Esophagus mucosa (tissue), 1 donor: ENCODE data around the gene SUPT6H. TPM values are rescaled to one million over a fixed set of nuclear protein-coding genes. Genes with fewer than 3 reads are reported as not detected.
A peak's percentile ranks its signal among the peaks of the same experiment; 100 is the strongest.

Source experiments
- ATAC-seq: fragments of 200-7000 bp; cut with Tn5 transposase; one replicate; pipeline ENCODE4 v1.9.1; 2020
- total RNA-seq: library from RNA; stranded (reverse); gene quantifications from one replicate; pipeline ENCODE4 v1.2.4, GENCODE V29; 2023
- donor health status: DM: yes; HTN: yes; CAD: no.

Gene SUPT6H
- total RNA-seq = 31.8 TPM

DNA sequence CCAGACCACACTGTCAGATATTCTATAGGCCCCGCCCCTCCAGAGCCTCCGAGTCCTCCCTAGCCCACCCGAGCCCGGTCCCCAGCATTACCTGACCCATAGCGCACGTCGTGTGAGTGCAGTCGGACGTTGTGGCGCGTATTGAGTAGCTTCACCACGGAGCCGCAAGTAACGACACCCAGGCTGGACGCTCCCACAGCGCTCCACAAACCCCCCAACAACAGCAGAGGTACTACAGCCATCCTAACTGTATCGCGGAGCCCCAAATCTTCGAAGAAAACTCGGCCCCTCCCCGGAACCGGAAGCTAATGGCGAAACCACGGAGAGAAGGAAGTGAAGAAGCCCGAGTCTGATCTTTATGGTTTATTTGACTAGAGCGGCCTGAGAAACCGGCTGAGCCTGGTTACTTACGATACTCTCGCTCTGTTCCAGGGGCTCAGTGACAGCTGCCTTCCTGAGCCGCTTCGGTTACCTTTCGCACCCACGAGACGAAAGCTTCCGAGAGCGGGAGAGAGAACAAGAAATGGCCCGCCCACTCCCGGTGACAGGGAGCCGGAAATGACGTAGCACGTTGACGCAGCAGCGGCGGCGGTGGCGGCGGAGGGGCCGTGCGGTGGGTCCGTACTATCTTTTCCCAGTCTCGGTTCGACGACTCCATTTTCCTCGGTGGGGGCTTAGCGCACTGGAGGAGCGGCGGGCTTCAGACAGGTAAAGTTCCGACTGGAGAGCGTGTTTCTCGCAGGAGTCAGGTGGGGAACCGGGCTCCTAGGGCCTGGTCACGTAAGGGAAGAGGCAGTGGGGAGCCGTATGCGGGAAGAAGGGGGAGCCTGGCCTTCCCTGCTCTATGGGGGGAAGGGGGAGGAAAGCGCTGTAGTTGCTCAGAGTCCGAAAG is at the start of gene SUPT6H, which contains the start of gene SDF2:
TSS of gene SUPT6H (plus strand) at position 571 of the 892 bp plus-strand sequence. CDS start 11,197 bp downstream, outside the sequence.
TSS of gene SDF2 (minus strand) at position 272 of the 892 bp plus-strand sequence. CDS start at position 242, 30 bp downstream.
- ATAC-seq = peak; percentile 89

- no peak for ATAC-seq
These were observed 49.5 kb upstream of the SUPT6H start for GRCh38 chr17:28612531-28612930.

GRCh38 chr17:28612936-28613872 is 48.8 kb upstream of the SUPT6H start:
- ATAC-seq = peak; percentile 27

DNA sequence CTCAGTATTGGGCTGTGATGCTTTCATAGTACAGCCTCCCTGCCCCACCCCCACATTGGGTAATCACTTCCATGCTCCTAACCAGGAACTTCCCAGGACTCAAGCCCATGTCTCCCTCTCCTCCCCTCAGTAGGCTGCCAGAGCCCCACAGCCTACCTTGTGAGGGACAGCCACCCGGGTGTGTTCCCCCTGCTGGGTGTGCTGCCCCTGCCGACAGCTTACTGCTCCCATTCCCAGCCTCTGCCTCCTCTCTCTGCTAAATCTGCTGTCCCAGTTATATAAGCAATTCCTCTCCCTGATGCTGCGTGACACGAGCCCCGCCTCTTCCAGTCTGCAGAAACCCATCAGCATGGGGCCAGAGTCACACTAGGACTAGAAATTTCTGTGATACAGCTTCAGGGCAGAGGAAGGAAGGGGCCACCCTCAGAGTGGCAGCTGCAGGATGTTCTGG is 48.0 kb upstream of the SUPT6H start, which contains the start of gene RSKR:
TSS of gene RSKR (minus strand) at position 255 of the 451 bp plus-strand sequence. CDS start at position 231, 24 bp downstream.
- no peak for ATAC-seq

DNA sequence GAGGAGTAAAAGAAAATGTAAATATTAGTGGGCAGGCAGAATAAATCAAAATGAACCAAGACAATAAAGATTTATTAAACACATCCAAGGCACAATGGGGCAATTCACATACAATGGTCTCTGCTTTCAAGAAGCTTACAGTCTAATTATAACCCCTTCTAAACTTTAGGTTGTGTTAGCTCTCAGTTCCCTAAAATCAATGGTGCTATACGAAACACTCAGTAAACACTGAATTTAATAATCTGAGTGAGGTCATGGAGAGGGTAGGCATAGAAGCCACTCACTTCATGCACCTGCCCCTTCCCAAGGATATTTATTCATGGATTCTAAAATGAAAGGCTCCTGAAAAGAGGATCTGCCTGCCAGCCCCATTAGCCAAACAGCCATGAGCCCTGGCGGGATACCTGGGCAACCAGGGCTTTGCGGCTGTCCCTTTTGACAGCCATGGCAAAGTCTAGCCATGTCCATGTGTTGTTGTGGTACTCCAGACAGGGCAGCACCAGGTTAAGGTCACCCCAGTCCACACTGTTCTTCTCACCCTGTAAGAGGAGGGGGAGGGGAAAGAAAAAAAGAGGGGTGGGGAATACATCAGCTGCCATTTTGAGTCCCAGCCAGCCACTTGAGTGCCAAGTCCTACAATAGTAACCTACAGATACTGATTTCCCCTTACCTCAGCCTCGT is 46.6 kb upstream of the SUPT6H start:
- no peak for ATAC-seq

- ATAC-seq = no peak
These were observed 45.7 kb upstream of the SUPT6H start for GRCh38 chr17:28616281-28616680.

DNA sequence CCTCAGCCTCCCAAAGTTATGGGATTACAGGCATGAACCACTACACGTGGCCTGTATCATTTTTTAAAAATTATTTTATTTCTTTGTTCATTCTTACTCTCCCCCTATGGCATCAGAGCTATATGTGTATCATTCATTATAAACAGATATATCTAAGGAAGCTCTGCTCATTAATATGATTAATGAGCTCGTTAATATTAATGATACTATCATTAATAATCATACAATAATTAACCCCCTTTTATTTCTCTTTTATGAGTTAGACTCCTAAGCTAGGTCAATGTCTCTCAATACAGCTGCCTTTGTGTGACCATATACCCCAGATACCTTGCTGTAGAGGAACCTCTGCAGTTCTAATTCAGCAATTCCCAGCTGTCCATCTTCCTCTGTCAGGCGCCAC is 43.5 kb upstream of the SUPT6H start:
- no peak for ATAC-seq

GRCh38 chr17:28620010-28620409 is 42.0 kb upstream of the SUPT6H start:
- ATAC-seq = no peak

DNA sequence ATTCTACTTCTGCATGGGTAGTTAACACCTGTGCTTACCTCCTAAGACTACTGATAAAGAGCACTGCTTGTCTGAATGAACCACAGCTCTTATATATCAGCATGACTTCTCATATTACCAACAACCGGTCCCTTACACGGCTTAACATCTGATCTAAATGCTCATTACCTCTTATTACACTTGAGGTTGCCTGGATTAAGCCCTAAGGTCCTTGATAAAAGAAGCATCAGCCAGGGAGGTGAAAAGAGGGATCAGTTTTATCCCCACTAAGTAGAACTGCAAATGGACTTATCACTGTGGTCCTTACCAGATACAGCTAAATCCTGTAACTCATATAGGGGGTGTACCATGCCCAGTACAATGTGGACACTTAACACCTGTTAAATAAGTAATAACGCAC is 39.8 kb upstream of the SUPT6H start:
- no peak for ATAC-seq

DNA sequence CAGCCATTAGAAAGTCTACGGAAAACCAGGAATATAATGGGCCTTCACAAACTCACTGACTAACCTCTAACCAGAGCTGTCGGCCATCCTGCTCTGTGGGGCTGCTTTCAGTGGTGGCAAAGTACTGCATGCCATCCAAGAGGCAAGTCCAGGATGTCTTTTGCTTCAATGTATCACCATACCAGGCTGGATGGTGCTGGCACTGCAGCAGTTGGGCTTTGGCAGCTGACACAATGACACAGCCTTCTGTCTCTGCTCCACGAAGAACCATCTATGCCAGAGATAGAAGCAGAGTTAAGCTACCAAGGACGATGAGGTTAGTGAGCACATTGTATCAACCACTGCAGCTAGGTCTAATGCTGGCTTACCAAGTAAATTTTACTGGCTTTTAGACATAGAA is 38.3 kb upstream of the SUPT6H start:
- no peak for ATAC-seq

- no peak for ATAC-seq
These were observed 37.9 kb upstream of the SUPT6H start for GRCh38 chr17:28624148-28624547.

DNA sequence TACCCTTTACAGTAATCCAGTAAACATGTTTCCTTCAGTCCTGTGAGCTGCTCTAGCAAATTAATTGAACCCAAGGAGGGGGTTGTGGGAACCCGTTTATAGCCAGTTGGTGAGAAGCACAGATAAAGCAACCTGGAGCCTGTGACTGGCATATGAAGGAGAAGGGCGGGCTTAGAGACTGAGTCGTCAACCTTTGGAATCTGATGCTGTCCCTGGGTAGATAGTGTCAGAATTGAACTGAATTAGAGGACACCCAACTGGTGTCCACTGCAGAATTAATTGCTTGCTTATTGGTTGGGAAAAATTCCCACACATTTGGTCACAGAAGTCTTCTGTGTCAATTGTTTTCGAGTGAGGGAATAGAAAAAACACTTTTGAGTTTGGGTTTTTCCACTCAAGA is 35.2 kb upstream of the SUPT6H start:
- no peak for ATAC-seq

DNA sequence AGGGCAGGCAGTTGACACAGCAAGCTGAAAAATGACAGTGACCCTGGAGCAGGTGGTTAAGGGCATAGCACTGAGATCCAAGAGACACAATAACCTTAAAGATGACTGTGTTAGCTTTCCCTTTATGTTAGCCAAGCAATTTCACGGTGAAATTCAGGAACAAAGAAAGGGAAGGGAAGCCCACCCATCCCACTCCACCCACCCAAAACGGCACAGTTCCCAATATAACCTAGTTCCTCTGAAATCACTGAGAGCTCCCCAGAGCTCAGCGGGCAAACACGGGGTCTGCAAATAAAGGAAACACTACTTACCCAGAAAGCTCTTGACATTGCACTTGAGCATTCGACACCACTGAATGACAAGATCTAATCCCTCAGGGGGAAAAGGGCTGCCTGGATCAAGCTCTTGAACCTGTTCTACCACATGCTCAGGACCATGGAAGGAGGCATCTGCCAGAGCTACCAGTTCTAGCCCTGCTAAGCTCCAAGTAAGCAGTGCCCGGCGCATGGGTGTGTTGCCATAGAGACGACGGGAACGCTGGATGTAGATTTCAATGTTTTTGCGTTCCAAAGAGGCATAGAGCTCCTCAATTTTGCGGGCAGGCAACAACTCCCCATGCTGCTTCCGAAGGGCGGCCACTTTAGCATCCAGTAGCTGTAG is 27.7 kb upstream of the SUPT6H start:
- peak; percentile 53 for ATAC-seq

GRCh38 chr17:28635506-28635905 is 26.5 kb upstream of the SUPT6H start:
- ATAC-seq = peak; percentile 74

GRCh38 chr17:28641579-28641978 is 20.4 kb upstream of the SUPT6H start:
- no peak for ATAC-seq

GRCh38 chr17:28643983-28644786 is 17.8 kb upstream of the SUPT6H start:
- ATAC-seq = peak; percentile 8

DNA sequence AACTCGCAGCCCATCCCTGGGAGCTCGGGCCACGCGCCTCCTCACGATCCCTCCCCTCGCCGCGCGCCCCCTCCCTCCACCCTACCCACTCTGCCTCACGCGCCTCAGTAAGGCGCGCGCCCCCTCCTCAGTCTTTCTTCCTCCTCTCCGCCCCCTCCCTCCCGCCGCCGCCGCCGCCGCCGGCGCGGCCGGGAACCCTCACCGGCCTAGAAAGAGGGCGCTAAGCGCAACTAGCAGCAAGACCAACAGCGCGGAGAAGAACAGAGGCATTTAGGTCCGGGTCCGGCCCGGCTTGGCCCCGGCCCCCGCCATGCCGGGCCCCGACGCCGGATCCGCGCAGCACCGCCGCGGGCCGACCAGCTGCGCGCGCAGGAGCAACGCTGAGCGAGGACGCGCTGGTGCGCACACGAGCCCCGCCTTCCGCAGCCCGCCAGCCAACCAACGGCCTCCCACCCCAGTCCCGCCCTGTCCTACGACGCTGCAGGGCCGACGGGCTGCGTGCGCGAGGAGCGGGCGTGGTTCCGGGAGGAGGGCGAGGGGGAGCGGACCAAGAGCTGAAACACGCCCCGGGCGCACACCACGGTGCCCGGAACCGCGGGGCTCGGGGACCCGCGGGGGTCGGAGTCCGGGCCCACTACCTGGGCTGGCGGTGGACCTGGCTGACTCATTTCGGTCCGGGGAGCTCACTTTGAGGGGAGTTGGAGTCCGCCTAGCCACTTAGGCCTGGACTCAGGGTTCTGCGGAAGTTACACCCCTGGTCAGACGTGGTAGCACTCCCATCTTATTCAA is 17.0 kb upstream of the SUPT6H start, which contains the start of gene BLTP2:
TSS of gene BLTP2 (minus strand) at position 372 of the 789 bp plus-strand sequence. CDS start at position 270, 102 bp downstream.
- ATAC-seq = peak; percentile 99

DNA sequence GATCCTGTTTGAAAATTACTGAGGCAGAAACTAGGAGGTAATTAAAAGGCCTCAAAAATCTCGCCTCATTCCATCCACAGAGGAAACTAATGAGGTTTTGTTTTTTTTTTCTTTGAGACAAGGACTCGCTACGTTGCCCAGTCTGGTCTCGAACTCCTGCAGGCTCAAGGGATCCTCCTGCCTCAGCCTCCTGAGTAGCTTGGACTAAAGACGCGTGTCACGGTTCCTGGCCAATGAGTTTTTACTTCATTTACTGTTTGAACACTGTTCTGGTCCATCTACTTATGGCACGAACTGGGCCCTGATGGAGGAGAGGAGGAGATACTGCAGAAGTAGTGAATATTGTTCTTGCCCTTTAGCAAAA is 16.4 kb upstream of the SUPT6H start:
- ATAC-seq = no peak

GRCh38 chr17:28646039-28646754 is 15.8 kb upstream of the SUPT6H start:
- no peak for ATAC-seq
